ENCODE data around the gene ABHD3. TPM values are rescaled to one million over a fixed set of nuclear protein-coding genes. Genes with fewer than 3 reads are reported as not detected.

ABHD3 gene
- total RNA-seq, result 1 to 10 TPM; 4.0 to 8.1 (median 6.4) TPM

DNA sequence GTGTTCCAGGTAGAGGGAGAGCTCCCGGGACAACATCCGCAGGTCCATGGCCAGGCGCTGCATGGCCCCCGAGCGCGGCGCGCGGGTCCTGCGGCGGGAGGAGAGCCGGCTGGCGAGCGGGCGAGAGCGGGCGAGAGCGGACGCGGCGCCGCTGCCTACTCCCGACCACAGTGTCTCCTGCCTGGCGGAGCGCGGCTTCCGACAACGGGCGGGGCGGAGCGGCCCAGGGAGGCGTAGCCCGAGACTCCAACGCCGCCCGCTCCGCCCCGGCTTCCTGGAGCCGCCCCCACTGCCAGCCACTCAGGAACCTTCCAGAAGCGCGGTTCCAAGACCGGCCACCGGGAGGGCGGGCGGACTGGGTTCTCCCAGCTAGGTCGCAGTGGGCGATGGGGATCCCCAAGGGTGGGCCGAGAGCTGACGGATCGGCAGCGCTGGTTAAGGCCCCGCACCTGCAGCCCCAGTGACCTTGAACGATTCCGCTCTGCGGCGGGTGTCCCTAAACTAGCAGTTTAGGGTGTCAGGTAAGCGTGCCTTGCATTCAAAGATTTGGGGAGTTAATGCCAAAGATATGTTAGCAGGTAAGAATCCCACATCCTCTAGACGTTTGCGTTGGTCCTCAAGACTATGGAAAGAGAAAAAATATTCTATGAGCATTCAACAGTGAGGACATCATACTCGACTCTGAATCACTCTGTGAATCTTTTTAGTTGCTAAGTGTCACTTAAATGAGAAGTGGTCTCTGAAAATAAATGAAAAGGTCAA is at the start of gene ABHD3:
Gene ABHD3 (minus strand): TSS at position 172 of the 762 bp plus-strand sequence. CDS start 109 bp downstream, at position 63.
- peak; percentile 95 to 98 (median 97) for ATAC-seq (replicated peaks in 6 of 8)
- no peaks in the 10 kb centered on the region for H3K4me1 ChIP-seq (replicated peaks in 1 of 2)
- H3K4me3 ChIP-seq, result peak within 1 kb of the TSS; percentile 59 to 81 (median 76)
- in situ Hi-C loops (cut with MboI; ENCODE audit: low pct_unique_long_range_greater_than_20kb in 2 of 9, low sequenced_read_pairs in 9 of 9, unreplicated experiment in 9 of 9), result no loop called here
- H3K27ac ChIP-seq, result peak within 1 kb of the TSS; percentile 40 to 76
- WGBS, 10 experiments, result 1 to 91% (median 34%) methylated on average over 1 to 20 of the region's 60 CpGs; no CpG with 5 or more reads in 2 of the 10 experiments

- no peak overlapping the region for H3K27ac ChIP-seq
- no peak for ATAC-seq (replicated peaks in 6 of 8)
- no CpG with 5 or more reads among the region's 2 CpGs for WGBS, 10 experiments
- H3K4me3 ChIP-seq, result no peak overlapping the region
- peaks cover 4 to 9% of the 10 kb centered on the region in 2 donors for H3K4me1 ChIP-seq (replicated peaks in 1 of 2)
- in situ Hi-C loops (cut with MboI; ENCODE audit: low pct_unique_long_range_greater_than_20kb in 2 of 9, low sequenced_read_pairs in 9 of 9, unreplicated experiment in 9 of 9), result loop anchor here in 1 of 9 experiments (25.0 kb wide), 1 partner anchor 136 kb away; the partner anchor contains the start of genes ESCO1 and SNRPD1
Observed at GRCh38 chr18:21747764-21748693, 43.5 kb upstream of the ABHD3 start.

DNA sequence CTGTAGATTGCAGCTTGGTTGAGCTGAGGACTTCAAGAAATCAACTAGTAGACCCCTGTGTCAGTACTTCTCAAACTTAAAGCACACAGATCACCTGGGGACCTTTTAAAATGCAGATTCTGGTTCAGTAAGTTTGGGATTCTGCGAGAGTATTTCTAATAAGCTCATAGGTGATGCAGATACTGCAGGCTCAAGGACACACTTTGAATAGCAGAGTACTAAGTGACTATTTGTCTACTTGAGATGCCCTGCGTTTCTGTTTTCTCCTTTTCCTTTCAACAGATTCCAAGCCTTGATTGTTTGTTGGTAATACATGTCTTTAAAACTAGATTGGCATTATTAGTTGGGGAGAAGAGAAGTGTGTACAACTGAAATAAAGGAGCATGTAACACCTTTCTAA is 42.7 kb upstream of the ABHD3 start:
- in situ Hi-C loops (cut with MboI; ENCODE audit: low pct_unique_long_range_greater_than_20kb in 2 of 9, low sequenced_read_pairs in 9 of 9, unreplicated experiment in 9 of 9), result loop anchor here in 1 of 9 experiments (25.0 kb wide), 1 partner anchor 135 kb away; the partner anchor contains the start of genes ESCO1 and SNRPD1
- ATAC-seq (replicated peaks in 6 of 8), result no peak
- Histone ChIP-seq H3K4me1 (replicated peaks in 1 of 2) (peaks cover 4 to 16% of the 10 kb centered on the region in 2 donors), H3K4me3 (no peak overlapping the region), H3K27ac (no peak overlapping the region)
- WGBS, 10 experiments, result 33 to 88% (median 69%) methylated on average over 1 to 2 of the region's 2 CpGs; no CpG with 5 or more reads in 1 of the 10 experiments

DNA sequence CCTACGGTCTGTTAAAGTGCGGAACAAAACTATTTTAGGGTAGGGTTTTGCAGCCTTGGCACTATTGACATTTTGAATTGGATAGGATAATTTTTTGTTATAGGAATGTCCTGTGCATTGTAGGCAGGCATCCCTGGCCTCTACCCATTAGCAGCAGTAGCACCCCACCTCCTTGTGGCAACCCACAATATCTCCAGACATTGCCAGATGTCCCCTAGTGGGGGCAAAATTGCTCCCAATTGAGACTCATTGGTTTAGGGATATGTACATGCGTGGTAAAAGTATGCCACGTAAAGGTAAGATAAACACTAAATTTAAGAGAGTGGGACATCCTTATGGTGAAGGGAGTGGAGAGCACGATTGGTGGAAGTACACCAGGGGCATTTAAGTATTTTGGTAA is 40.7 kb upstream of the ABHD3 start:
- 72 to 100% (median 95%) methylated on average over 2 to 5 of the region's 5 CpGs for WGBS, 10 experiments
- Histone ChIP-seq H3K4me1 (replicated peaks in 1 of 2) (peaks cover 4 to 16% of the 10 kb centered on the region in 2 donors), H3K27ac (no peak overlapping the region), H3K4me3 (no peak overlapping the region)
- ATAC-seq (replicated peaks in 6 of 8), result no peak
- in situ Hi-C loops (cut with MboI; ENCODE audit: low pct_unique_long_range_greater_than_20kb in 2 of 9, low sequenced_read_pairs in 9 of 9, unreplicated experiment in 9 of 9), result loop anchor here in 1 of 9 experiments (25.0 kb wide), 1 partner anchor 133 kb away; the partner anchor contains the start of genes ESCO1 and SNRPD1

GRCh38 chr18:21743166-21743832 is 38.7 kb upstream of the ABHD3 start:
- Histone ChIP-seq H3K27ac (no peak overlapping the region), H3K4me1 (replicated peaks in 1 of 2) (peaks cover 6 to 21% of the 10 kb centered on the region in 2 donors), H3K4me3 (peak overlapping the region in 3 of 5 donors; percentile 80 to 89 (median 87))
- 69 to 100% (median 85%) methylated on average over 2 to 7 of the region's 7 CpGs for WGBS, 10 experiments
- in situ Hi-C loops (cut with MboI; ENCODE audit: low pct_unique_long_range_greater_than_20kb in 2 of 9, low sequenced_read_pairs in 9 of 9, unreplicated experiment in 9 of 9), result loop anchor here in 1 of 9 experiments (25.0 kb wide), 1 partner anchor 131 kb away; the partner anchor contains the start of genes ESCO1 and SNRPD1
- ATAC-seq (replicated peaks in 6 of 8), result no peak

- H3K4me1 ChIP-seq (replicated peaks in 1 of 2), result peaks cover 6 to 21% of the 10 kb centered on the region in 2 donors
- 0 to 60% (median 19%) methylated on average over 2 to 5 of the region's 5 CpGs; no CpG with 5 or more reads in 1 of the 10 experiments for WGBS, 10 experiments
- ATAC-seq (replicated peaks in 6 of 8), result no peak
- H3K4me3 ChIP-seq, result peak overlapping the region; percentile 65 to 89 (median 87)
- H3K27ac ChIP-seq, result no peak overlapping the region
- in situ Hi-C loops (cut with MboI; ENCODE audit: low pct_unique_long_range_greater_than_20kb in 2 of 9, low sequenced_read_pairs in 9 of 9, unreplicated experiment in 9 of 9), result loop anchor here in 1 of 9 experiments (25.0 kb wide), 1 partner anchor 130 kb away; the partner anchor contains the start of genes ESCO1 and SNRPD1
Observed at GRCh38 chr18:21742315-21742687, 37.7 kb upstream of the ABHD3 start.

- WGBS, 10 experiments, result 0 to 2% (median 0%) methylated on average over 1 to 35 of the region's 49 CpGs; no CpG with 5 or more reads in 1 of the 10 experiments
- Histone ChIP-seq H3K27ac (peak overlapping the region; percentile 93 to 97), H3K4me1 (replicated peaks in 1 of 2) (peaks cover 4 to 17% of the 10 kb centered on the region in 2 donors), H3K4me3 (peak overlapping the region; percentile 65 to 89 (median 87))
- ATAC-seq (replicated peaks in 6 of 8), result peak; percentile 3 to 14 (median 6)
- in situ Hi-C loops (cut with MboI; ENCODE audit: low pct_unique_long_range_greater_than_20kb in 2 of 9, low sequenced_read_pairs in 9 of 9, unreplicated experiment in 9 of 9), result loop anchor here in 1 of 9 experiments (25.0 kb wide), 1 partner anchor 129 kb away; the partner anchor contains the start of genes ESCO1 and SNRPD1
Observed at GRCh38 chr18:21741562-21742314, 37.2 kb upstream of the ABHD3 start.

- Histone ChIP-seq H3K4me3 (peak overlapping the region; percentile 65 to 89 (median 87)), H3K27ac (peak overlapping the region; percentile 93 to 97), H3K4me1 (replicated peaks in 1 of 2) (peaks cover 2 to 17% of the 10 kb centered on the region in 2 donors)
- no CpG with 5 or more reads among the region's 41 CpGs for WGBS, 10 experiments
- no peak for ATAC-seq (replicated peaks in 6 of 8)
- in situ Hi-C loops (cut with MboI; ENCODE audit: low pct_unique_long_range_greater_than_20kb in 2 of 9, low sequenced_read_pairs in 9 of 9, unreplicated experiment in 9 of 9), result loop anchor here in 1 of 9 experiments (25.0 kb wide), 1 partner anchor 129 kb away; the partner anchor contains the start of genes ESCO1 and SNRPD1
Observed at GRCh38 chr18:21741312-21741561, 36.7 kb upstream of the ABHD3 start.

DNA sequence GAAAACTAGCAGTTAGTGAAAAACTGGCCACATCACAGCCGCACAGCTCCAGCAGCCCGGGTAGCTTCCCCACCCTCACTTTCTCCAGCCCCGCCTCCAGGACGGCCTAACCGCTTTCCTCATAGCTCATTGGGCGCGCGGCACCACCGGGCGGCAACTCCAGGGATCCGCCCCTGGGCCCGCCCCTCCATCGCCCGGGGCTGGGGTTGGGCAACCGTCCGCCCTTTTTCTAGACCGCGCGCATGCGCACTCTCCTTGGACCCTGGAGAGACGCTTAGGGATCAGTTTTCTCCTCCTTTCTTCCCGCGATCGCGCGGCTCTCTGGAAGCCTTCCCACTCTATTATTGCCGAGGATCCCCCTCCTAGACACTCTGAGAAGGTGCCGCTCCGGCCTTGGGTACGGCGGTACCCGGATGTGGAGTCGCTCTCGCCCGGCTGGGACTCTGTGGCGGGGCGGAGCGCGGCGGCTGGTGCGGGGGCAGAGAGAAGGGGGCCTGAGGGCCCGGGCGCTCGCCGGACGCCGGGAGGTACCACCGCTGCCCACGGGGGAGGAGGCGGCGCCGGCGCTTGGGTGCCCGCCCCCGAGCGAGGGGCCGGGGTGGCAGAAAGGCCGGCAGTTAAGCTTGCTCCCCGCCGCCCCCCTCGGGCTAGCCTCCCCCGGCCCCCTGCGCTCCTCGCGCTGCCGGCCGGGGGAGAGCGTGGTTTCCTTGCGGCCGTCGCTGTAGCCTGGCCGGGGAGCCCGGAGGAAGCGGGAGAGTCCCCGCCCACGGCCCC is 36.2 kb upstream of the ABHD3 start, which contains the start of gene MIB1:
Gene MIB1 (plus strand): TSS at position 255 of the 774 bp plus-strand sequence. CDS start 792 bp downstream, outside the sequence.
- peak; percentile 90 to 93 (median 92) for ATAC-seq (replicated peaks in 6 of 8)
- Histone ChIP-seq H3K27ac (peak within 1 kb of the TSS; percentile 93 to 97), H3K4me1 (replicated peaks in 1 of 2) (peaks cover 3 to 17% of the 10 kb centered on the region in 2 donors), H3K4me3 (peak within 1 kb of the TSS; percentile 65 to 89 (median 87))
- in situ Hi-C loops (cut with MboI; ENCODE audit: low pct_unique_long_range_greater_than_20kb in 2 of 9, low sequenced_read_pairs in 9 of 9, unreplicated experiment in 9 of 9), result loop anchor here in 1 of 9 experiments (25.0 kb wide), 1 partner anchor 128 kb away; the partner anchor contains the start of genes ESCO1 and SNRPD1
- WGBS, 10 experiments, result 0% methylated on average over 1 to 10 of the region's 76 CpGs; no CpG with 5 or more reads in 5 of the 10 experiments

- peaks cover 8 to 17% of the 10 kb centered on the region in 2 donors for H3K4me1 ChIP-seq (replicated peaks in 1 of 2)
- 0 to 64% (median 50%) methylated on average over 4 to 20 of the region's 21 CpGs for WGBS, 10 experiments
- peak; percentile 0 to 25 (median 3) for ATAC-seq (replicated peaks in 6 of 8)
- peak overlapping the region; percentile 24 to 89 (median 80) for H3K4me3 ChIP-seq
- peak overlapping the region; percentile 19 to 38 for H3K27ac ChIP-seq
- in situ Hi-C loops (cut with MboI; ENCODE audit: low pct_unique_long_range_greater_than_20kb in 2 of 9, low sequenced_read_pairs in 9 of 9, unreplicated experiment in 9 of 9), result loop anchor here in 1 of 9 experiments (25.0 kb wide), 1 partner anchor 128 kb away; the partner anchor contains the start of genes ESCO1 and SNRPD1
Observed at GRCh38 chr18:21739604-21740537, 35.3 kb upstream of the ABHD3 start.

All from motor neuron (in vitro differentiated cells).